Neuronal stem cell (in vitro differentiated cells): ENCODE measurements around the gene CD68.

Experiments used
- DNase-seq: peaks from one replicate; pipeline ENCODE4 v3.0.0-alpha.2; 2013; ENCODE audit warnings: low spot score
- H2AFZ ChIP-seq: one replicate; pipeline ENCODE4 v1.6.1; 2013; ENCODE audit warnings: mild to moderate bottlenecking, low read length, inconsistent platforms
- H2AK5ac ChIP-seq: 2 replicates; pipeline ENCODE4 v1.6.1; 2013; ENCODE audit warnings: low read depth, mild to moderate bottlenecking, inconsistent platforms, low read length, moderate library complexity, mixed read lengths
- H2BK120ac ChIP-seq: 2 replicates; pipeline ENCODE4 v1.6.1; 2013; ENCODE audit warnings: low read depth, mild to moderate bottlenecking, inconsistent platforms, low read length, moderate library complexity, mixed read lengths
- H2BK12ac ChIP-seq: one replicate; pipeline ENCODE4 v1.6.1; 2013; ENCODE audit warnings: low read length, inconsistent platforms
- H2BK15ac ChIP-seq: 2 replicates; pipeline ENCODE4 v1.6.1; 2013; ENCODE audit warnings: mild to moderate bottlenecking, low read length, inconsistent platforms, mixed read lengths
- H2BK5ac ChIP-seq: one replicate; pipeline ENCODE4 v1.6.1; 2013; ENCODE audit warnings: inconsistent platforms, mild to moderate bottlenecking, low read length, moderate library complexity
- H3K14ac ChIP-seq: one replicate; pipeline ENCODE4 v1.6.1; 2013; ENCODE audit warnings: low read length, inconsistent platforms
- H3K18ac ChIP-seq: 2 replicates; pipeline ENCODE4 v1.6.1; 2013; ENCODE audit warnings: low read length, inconsistent platforms
- H3K23ac ChIP-seq: 2 replicates; pipeline ENCODE4 v1.6.1; 2013; ENCODE audit warnings: low read depth, mild to moderate bottlenecking, mixed read lengths, low read length, inconsistent platforms; ENCODE audit not compliant: poor library complexity
- H3K27ac ChIP-seq: replicated peaks from 3 replicates; pipeline ENCODE4 v1.5.1; 2013; ENCODE audit warnings: low read length, inconsistent platforms
- H3K27me3 ChIP-seq, 3 experiments: 2 replicates each; pipeline ENCODE4 v1.6.1; 2013; ENCODE audit warnings: low read length in 3 of 3, mild to moderate bottlenecking in 2 of 3, inconsistent platforms in 1 of 3, low read depth in 1 of 3, mixed read lengths in 1 of 3, moderate library complexity in 1 of 3; ENCODE audit not compliant: control insufficient read depth in 3 of 3, insufficient read depth in 3 of 3
- H3K36me3 ChIP-seq, 2 donors: replicated peaks in 1 of 2; 2 replicates each; pipeline ENCODE4 v1.6.1; 2013; ENCODE audit warnings: low read length in 2 of 2; ENCODE audit not compliant: control insufficient read depth in 2 of 2, insufficient read depth in 2 of 2
- H3K4ac ChIP-seq: 2 replicates; pipeline ENCODE4 v1.6.1; 2013; ENCODE audit warnings: inconsistent platforms, mild to moderate bottlenecking, low read length, moderate library complexity
- H3K4me1 ChIP-seq, 2 donors: 1 replicate in 1 of 2; 2 replicates in 1 of 2; pipeline ENCODE4 v1.6.1; 2013; ENCODE audit warnings: low read length in 2 of 2, low read depth in 1 of 2; ENCODE audit not compliant: control insufficient read depth in 2 of 2, insufficient read depth in 1 of 2
- H3K4me2 ChIP-seq: one replicate; pipeline ENCODE4 v1.6.1; 2013; ENCODE audit warnings: mild to moderate bottlenecking, low read length, inconsistent platforms; ENCODE audit not compliant: insufficient read depth, poor library complexity, severe bottlenecking
- H3K4me3 ChIP-seq, 2 donors: 2 replicates each; pipeline ENCODE4 v1.5.1; 2013; ENCODE audit warnings: low read length in 2 of 2, mild to moderate bottlenecking in 2 of 2, inconsistent platforms in 1 of 2, moderate library complexity in 1 of 2
- H3K79me1 ChIP-seq: one replicate; pipeline ENCODE4 v1.6.1; 2013; ENCODE audit warnings: low read depth, mild to moderate bottlenecking, inconsistent platforms, low read length, moderate library complexity
- H3K9ac ChIP-seq: one replicate; pipeline ENCODE4 v1.6.1; 2013; ENCODE audit warnings: mild to moderate bottlenecking, low read depth, low read length, inconsistent platforms; ENCODE audit not compliant: poor library complexity
- H3K9me3 ChIP-seq, 2 donors: replicated peaks in 1 of 2; 2 replicates each; pipeline versions ENCODE3 to v1.6.1; 2013; ENCODE audit warnings: low read length in 2 of 2, mild to moderate bottlenecking in 2 of 2, inconsistent platforms in 1 of 2, low read depth in 1 of 2, mixed read lengths in 1 of 2, moderate library complexity in 1 of 2; ENCODE audit not compliant: control insufficient read depth in 2 of 2, insufficient read depth in 1 of 2
- H4K8ac ChIP-seq: one replicate; pipeline ENCODE4 v1.6.1; 2013; ENCODE audit warnings: low read depth, mild to moderate bottlenecking, inconsistent platforms, low read length, moderate library complexity
- H4K91ac ChIP-seq: one replicate; pipeline ENCODE4 v1.6.1; 2013; ENCODE audit warnings: low read length, low read depth, mild to moderate bottlenecking, inconsistent platforms; ENCODE audit not compliant: poor library complexity
- WGBS, 2 donors: extraction: QIAGEN DNeasy Blood & Tissue Kit; methylation state at CpG; one replicate each; pipeline ENCODE4 v1.1.7; 2013; ENCODE audit warnings: missing lambda C conversion rate in 2 of 2, mixed read lengths in 1 of 2; ENCODE audit not compliant: insufficient read length in 2 of 2, insufficient replicate concordance in 1 of 2; ENCODE audit errors: extremely low coverage in 2 of 2; 5-methylcytosine and 5-hydroxymethylcytosine counted together

The CD68 gene

GRCh38 chr17:7553356-7553755, 26.1 kb upstream of the CD68 start:
- H3K9ac ChIP-seq: no peak overlapping the region
- H2AK5ac ChIP-seq: no peak overlapping the region
- no peak overlapping the region for H3K4me3 ChIP-seq
- no peak overlapping the region for H2BK15ac ChIP-seq
- H2BK5ac ChIP-seq: no peak overlapping the region
- no peaks in the 10 kb centered on the region for H3K36me3 ChIP-seq
- H3K4me1 ChIP-seq: peaks cover 10 to 13% of the 10 kb centered on the region in 2 donors
- H2AFZ ChIP-seq: no peak overlapping the region
- peaks cover 0 to 31% (median 7%) of the 10 kb centered on the region in 3 experiments for H3K27me3 ChIP-seq
- no peak overlapping the region for H3K27ac ChIP-seq
- WGBS, 2 donors: no CpG with 5 or more reads among the region's 1 CpG
- no peak overlapping the region for H2BK12ac ChIP-seq
- no peaks in the 10 kb centered on the region for H3K9me3 ChIP-seq
- H3K4me2 ChIP-seq: no peak overlapping the region
- DNase-seq: no peak
- no peak overlapping the region for H4K8ac ChIP-seq
- H3K23ac ChIP-seq: no peak overlapping the region
- H4K91ac ChIP-seq: no peak overlapping the region
- H3K4ac ChIP-seq: no peak overlapping the region
- H2BK120ac ChIP-seq: no peak overlapping the region
- H3K79me1 ChIP-seq: peaks cover 4% of the 10 kb centered on the region
- H3K14ac ChIP-seq: no peak overlapping the region
- no peak overlapping the region for H3K18ac ChIP-seq

- Histone ChIP-seq H3K4me2 (no peak overlapping the region), H3K9me3 (no peaks in the 10 kb centered on the region), H3K14ac (no peak overlapping the region), H3K27me3 (peaks cover 0 to 11% (median 0%) of the 10 kb centered on the region in 3 experiments), H4K8ac (no peak overlapping the region), H3K18ac (no peak overlapping the region), H4K91ac (no peak overlapping the region), H3K4ac (no peak overlapping the region), H3K27ac (no peak overlapping the region), H2AFZ (peak overlapping the region; percentile 70), H2AK5ac (no peak overlapping the region), H2BK15ac (no peak overlapping the region), H3K4me3 (no peak overlapping the region), H3K79me1 (peaks cover 2% of the 10 kb centered on the region), H3K36me3 (no peaks in the 10 kb centered on the region), H2BK12ac (no peak overlapping the region), H2BK5ac (no peak overlapping the region), H2BK120ac (no peak overlapping the region), H3K4me1 (peaks cover 13 to 15% of the 10 kb centered on the region in 2 donors), H3K9ac (no peak overlapping the region), H3K23ac (no peak overlapping the region)
- DNase-seq: no peak
- no CpG with 5 or more reads among the region's 10 CpGs for whole genome bisulfite sequencing, 2 donors
Observed at GRCh38 chr17:7555320-7555948, 24.0 kb upstream of the CD68 start.

GRCh38 chr17:7556627-7557026, 22.8 kb upstream of the CD68 start:
- no peak overlapping the region for H2AFZ ChIP-seq
- H3K14ac ChIP-seq: peak overlapping the region; percentile 43
- H3K23ac ChIP-seq: no peak overlapping the region
- peaks cover 17 to 19% of the 10 kb centered on the region in 2 donors for H3K4me1 ChIP-seq
- H3K9ac ChIP-seq: no peak overlapping the region
- H3K18ac ChIP-seq: no peak overlapping the region
- no peak overlapping the region for H3K4ac ChIP-seq
- peak overlapping the region; percentile 94 for H2AK5ac ChIP-seq
- H2BK12ac ChIP-seq: no peak overlapping the region
- H3K27ac ChIP-seq: no peak overlapping the region
- no peak overlapping the region for H3K4me3 ChIP-seq
- peak overlapping the region; percentile 92 for H2BK15ac ChIP-seq
- DNase-seq: no peak
- H3K4me2 ChIP-seq: no peak overlapping the region
- H3K27me3 ChIP-seq: peaks cover 0 to 3% (median 0%) of the 10 kb centered on the region in 3 experiments
- H3K36me3 ChIP-seq: no peaks in the 10 kb centered on the region
- no peaks in the 10 kb centered on the region for H3K9me3 ChIP-seq
- peak overlapping the region; percentile 55 for H4K8ac ChIP-seq
- H2BK5ac ChIP-seq: peak overlapping the region; percentile 45
- peaks cover 2% of the 10 kb centered on the region for H3K79me1 ChIP-seq
- no peak overlapping the region for H4K91ac ChIP-seq
- no CpG with 5 or more reads among the region's 12 CpGs for WGBS, 2 donors
- H2BK120ac ChIP-seq: peak overlapping the region; percentile 51

- peak overlapping the region; percentile 92 for H2BK15ac ChIP-seq
- no peaks in the 10 kb centered on the region for H3K9me3 ChIP-seq
- peaks cover 0 to 3% (median 0%) of the 10 kb centered on the region in 3 experiments for H3K27me3 ChIP-seq
- peaks cover 17 to 19% of the 10 kb centered on the region in 2 donors for H3K4me1 ChIP-seq
- H2AK5ac ChIP-seq: peak overlapping the region; percentile 94
- H3K18ac ChIP-seq: peak overlapping the region; percentile 90
- H4K91ac ChIP-seq: no peak overlapping the region
- no CpG with 5 or more reads among the region's 19 CpGs for WGBS, 2 donors
- H2BK120ac ChIP-seq: peak overlapping the region; percentile 51
- no peak overlapping the region for H3K4me3 ChIP-seq
- H2AFZ ChIP-seq: peak overlapping the region; percentile 78
- no peak overlapping the region for H3K27ac ChIP-seq
- no peaks in the 10 kb centered on the region for H3K36me3 ChIP-seq
- peak overlapping the region; percentile 45 for H2BK5ac ChIP-seq
- no peak for DNase-seq
- H3K4ac ChIP-seq: no peak overlapping the region
- H4K8ac ChIP-seq: peak overlapping the region; percentile 56
- peaks cover 3% of the 10 kb centered on the region for H3K79me1 ChIP-seq
- peak overlapping the region; percentile 43 for H3K14ac ChIP-seq
- H3K9ac ChIP-seq: peak overlapping the region; percentile 36
- no peak overlapping the region for H3K4me2 ChIP-seq
- H3K23ac ChIP-seq: peak overlapping the region; percentile 85
- H2BK12ac ChIP-seq: peak overlapping the region; percentile 49
Observed at GRCh38 chr17:7557147-7557764, 22.2 kb upstream of the CD68 start.
